Smooth muscle cell (in vitro differentiated cells): Measurements from ENCODE around the gene RTP5. TPM values are rescaled to one million over a fixed set of nuclear protein-coding genes. Genes with fewer than 3 reads are reported as not detected.

Source experiments
- DNase-seq: peaks from one replicate; lab custom pipeline; 2025; ENCODE audit not compliant: unreplicated experiment; lab: John Stamatoyannopoulos, UW
- H2AFZ ChIP-seq: fragments of 200-600 bp; sonication (generic); 2 replicates; pipeline ENCODE4 v1.6.0; 2016; ENCODE audit warnings: antibody characterized with exemption, low read depth, mild to moderate bottlenecking
- H3F3A ChIP-seq: fragments of 200-600 bp; sonication (generic); 2 replicates; pipeline ENCODE4 v1.6.0; 2017; ENCODE audit warnings: antibody characterized with exemption, low read depth
- H3K27ac ChIP-seq: fragments of 200-600 bp; sonication (generic); 2 replicates; pipeline ENCODE4 v1.5.1; 2016; ENCODE audit warnings: low read depth, mild to moderate bottlenecking
- H3K27me3 ChIP-seq: fragments of 200-600 bp; sonication (generic); 2 replicates; pipeline ENCODE4 v1.6.1; 2016; ENCODE audit warnings: low read depth, mild to moderate bottlenecking
- H3K36me3 ChIP-seq: fragments of 200-600 bp; sonication (generic); 2 replicates; pipeline ENCODE4 v1.5.1; 2016; ENCODE audit warnings: low read depth
- H3K4me1 ChIP-seq: fragments of 200-600 bp; sonication (generic); 2 replicates; pipeline ENCODE4 v1.5.1; 2016; ENCODE audit warnings: low read depth
- H3K4me2 ChIP-seq: fragments of 200-600 bp; sonication (generic); 2 replicates; pipeline ENCODE4 v1.6.0; 2016; ENCODE audit warnings: mild to moderate bottlenecking
- H3K4me3 ChIP-seq: fragments of 200-600 bp; sonication (generic); 2 replicates; pipeline ENCODE4 v1.5.1; 2016; ENCODE audit warnings: mild to moderate bottlenecking
- H3K79me2 ChIP-seq: fragments of 200-600 bp; sonication (generic); 2 replicates; pipeline ENCODE4 v1.6.0; 2016; ENCODE audit warnings: low read depth, mild to moderate bottlenecking
- H3K9ac ChIP-seq: fragments of 200-600 bp; sonication (generic); 2 replicates; pipeline ENCODE4 v1.6.0; 2016; ENCODE audit warnings: low read depth
- H3K9me3 ChIP-seq: fragments of 200-600 bp; sonication (generic); replicated peaks from 2 replicates; pipeline ENCODE4 v1.5.1; 2016; ENCODE audit warnings: low read depth
- H4K20me1 ChIP-seq: fragments of 200-600 bp; sonication (generic); 2 replicates; pipeline ENCODE4 v1.6.0; 2016; ENCODE audit warnings: low read depth
- WGBS: methylation state at CpG from one replicate; pipeline ENCODE4 v1.1.7; 2016; ENCODE audit warnings: low lambda C conversion rate; 5-methylcytosine and 5-hydroxymethylcytosine counted together
- polyA plus RNA-seq: library from polyadenylated mRNA; unstranded; fragments of >200 nt; fragmentation: Nextera tagmentation; extraction: Ambion mirVana; gene quantifications from 2 replicates; pipeline ENCODE4 v1.2.1, GENCODE V29; 2016
- total RNA-seq: library from RNA; depleted of rRNA; stranded (reverse); fragments of >200 nt; gene quantifications from 2 replicates; pipeline ENCODE4 v1.2.3, GENCODE V29; 2014
- TF ChIP-seq, protein P1 (sequence below): fragments of 200-600 bp; sonication (generic); IDR thresholded peaks from 2 replicates; pipeline ENCODE4 v1.5.1; 2017; ENCODE audit warnings: borderline replicate concordance, mild to moderate bottlenecking, antibody characterized with exemption; ENCODE audit not compliant: insufficient read depth, poor library complexity, severe bottlenecking

Gene RTP5
- total and polyA plus RNA-seq, 2 experiments from 2014 or later, result not detected

DNA sequence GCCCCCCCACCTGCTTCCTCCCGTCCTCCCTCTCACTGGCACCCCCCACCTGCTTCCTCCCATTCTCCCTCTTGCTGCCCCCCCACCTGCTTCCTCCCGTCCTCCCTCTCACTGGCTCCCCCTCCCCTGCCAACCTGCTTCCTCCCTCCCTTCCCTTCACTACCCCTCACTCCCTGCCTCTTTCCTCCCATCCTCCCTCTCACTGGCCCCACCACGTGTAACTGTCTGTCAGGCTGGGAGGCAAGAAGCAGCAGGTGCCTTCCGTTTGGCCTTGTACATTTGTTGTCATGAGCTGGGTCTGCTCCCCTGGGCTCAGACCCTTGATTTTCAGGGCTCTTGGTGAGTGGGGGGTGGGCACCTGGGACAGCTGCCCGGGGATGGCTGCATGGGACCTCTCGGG is 19.1 kb downstream of the RTP5 start:
- Histone ChIP-seq H4K20me1 (peaks cover 7% of the 10 kb centered on the region), H3K4me1 (no peaks in the 10 kb centered on the region), H3K79me2 (no peaks in the 10 kb centered on the region), H2AFZ (no peak overlapping the region), H3K4me2 (no peak overlapping the region), H3K9me3 (no peaks in the 10 kb centered on the region), H3K4me3 (no peak overlapping the region), H3K9ac (no peak overlapping the region), H3F3A (no peaks in the 10 kb centered on the region), H3K27ac (no peak overlapping the region), H3K36me3 (no peaks in the 10 kb centered on the region), H3K27me3 (no peaks in the 10 kb centered on the region)
- WGBS, result 67% methylated on average over 4 of the region's 6 CpGs
- TF ChIP-seq, protein P1, sequence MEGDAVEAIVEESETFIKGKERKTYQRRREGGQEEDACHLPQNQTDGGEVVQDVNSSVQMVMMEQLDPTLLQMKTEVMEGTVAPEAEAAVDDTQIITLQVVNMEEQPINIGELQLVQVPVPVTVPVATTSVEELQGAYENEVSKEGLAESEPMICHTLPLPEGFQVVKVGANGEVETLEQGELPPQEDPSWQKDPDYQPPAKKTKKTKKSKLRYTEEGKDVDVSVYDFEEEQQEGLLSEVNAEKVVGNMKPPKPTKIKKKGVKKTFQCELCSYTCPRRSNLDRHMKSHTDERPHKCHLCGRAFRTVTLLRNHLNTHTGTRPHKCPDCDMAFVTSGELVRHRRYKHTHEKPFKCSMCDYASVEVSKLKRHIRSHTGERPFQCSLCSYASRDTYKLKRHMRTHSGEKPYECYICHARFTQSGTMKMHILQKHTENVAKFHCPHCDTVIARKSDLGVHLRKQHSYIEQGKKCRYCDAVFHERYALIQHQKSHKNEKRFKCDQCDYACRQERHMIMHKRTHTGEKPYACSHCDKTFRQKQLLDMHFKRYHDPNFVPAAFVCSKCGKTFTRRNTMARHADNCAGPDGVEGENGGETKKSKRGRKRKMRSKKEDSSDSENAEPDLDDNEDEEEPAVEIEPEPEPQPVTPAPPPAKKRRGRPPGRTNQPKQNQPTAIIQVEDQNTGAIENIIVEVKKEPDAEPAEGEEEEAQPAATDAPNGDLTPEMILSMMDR, result no peak
- no peak for DNase-seq

DNA sequence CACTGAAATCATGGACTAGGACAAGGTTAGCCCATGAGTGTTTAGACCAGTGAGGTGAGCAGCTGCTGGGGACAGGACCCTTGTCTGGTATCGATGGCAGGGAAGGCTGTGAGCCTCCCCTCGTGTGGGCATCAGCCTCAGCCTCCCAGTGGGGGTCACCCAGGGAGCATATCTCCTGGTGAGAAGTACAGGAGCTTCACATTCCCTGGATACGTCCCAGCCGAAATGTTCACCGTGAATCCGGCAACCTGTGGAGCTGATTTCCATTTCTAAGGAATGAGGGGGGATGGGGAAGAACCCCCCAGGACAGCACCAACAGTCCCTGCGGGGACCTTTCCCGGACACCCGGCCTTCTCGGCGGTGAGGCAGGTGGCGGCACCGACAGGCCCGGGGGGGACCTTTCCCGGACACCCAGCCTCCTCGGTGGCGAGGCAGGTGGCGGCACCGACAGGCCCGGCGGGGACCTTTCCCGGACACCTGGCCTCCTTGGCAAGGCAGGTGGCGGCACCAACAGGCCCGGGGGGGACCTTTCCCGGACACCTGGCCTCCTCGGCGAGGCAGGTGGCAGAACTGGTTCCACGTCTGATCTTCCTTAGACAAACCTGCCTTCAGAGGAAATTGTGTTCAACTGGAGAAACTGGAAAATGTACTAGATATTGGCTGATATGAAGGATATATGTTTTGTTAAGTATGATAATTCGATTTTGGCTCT is 21.2 kb downstream of the RTP5 start:
- Histone ChIP-seq H3K36me3 (no peaks in the 10 kb centered on the region), H4K20me1 (peaks cover 12% of the 10 kb centered on the region), H3K4me2 (no peak overlapping the region), H3K9ac (no peak overlapping the region), H3K4me3 (no peak overlapping the region), H3K27ac (no peak overlapping the region), H3F3A (no peaks in the 10 kb centered on the region), H3K79me2 (no peaks in the 10 kb centered on the region), H3K9me3 (no peaks in the 10 kb centered on the region), H3K4me1 (no peaks in the 10 kb centered on the region), H2AFZ (no peak overlapping the region), H3K27me3 (no peaks in the 10 kb centered on the region)
- 88% methylated on average over 29 of the region's 29 CpGs for WGBS
- no peak for DNase-seq
- TF ChIP-seq, protein P1, result no peak

DNA sequence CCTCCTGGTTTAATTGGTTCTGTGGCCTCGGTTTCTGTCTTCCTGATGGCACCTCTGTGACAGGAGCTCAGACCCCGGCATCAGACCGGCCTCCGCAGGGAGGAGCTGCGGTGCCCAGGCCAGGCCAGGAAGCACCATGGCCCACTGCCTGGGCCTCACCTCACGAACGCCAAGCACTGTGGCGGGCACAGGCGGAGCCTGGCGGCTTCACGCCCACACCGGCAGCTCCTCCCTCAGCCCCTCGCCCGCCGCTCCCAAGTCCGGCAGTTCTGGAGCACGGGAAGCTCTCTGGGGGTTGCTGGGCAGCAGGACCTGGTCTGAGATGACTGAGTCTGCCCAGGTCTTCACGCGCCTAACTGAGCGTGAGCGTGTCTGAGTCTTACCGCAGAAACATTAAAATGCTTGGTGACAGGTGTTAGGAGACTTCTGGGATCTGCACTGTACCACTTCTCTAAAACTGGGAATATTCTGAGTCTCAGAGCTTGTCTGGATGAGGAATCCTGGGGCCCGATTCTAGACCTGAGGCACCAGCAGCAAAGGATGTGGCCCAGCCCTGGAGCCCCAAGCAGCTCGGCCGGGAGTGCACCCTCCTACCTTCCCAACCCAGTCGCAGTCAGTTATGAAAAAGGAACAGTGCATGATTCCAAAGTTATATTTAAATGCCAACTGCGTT is 21.9 kb downstream of the RTP5 start:
- H3K9me3 ChIP-seq, result no peaks in the 10 kb centered on the region
- TF ChIP-seq, protein P1, result no peak
- H3K4me3 ChIP-seq, result no peak overlapping the region
- no peak overlapping the region for H2AFZ ChIP-seq
- no peak for DNase-seq
- no peak overlapping the region for H3K9ac ChIP-seq
- H3F3A ChIP-seq, result no peaks in the 10 kb centered on the region
- H4K20me1 ChIP-seq, result peaks cover 12% of the 10 kb centered on the region
- 96% methylated on average over 27 of the region's 27 CpGs for WGBS
- H3K36me3 ChIP-seq, result no peaks in the 10 kb centered on the region
- no peaks in the 10 kb centered on the region for H3K79me2 ChIP-seq
- H3K27ac ChIP-seq, result no peak overlapping the region
- H3K4me2 ChIP-seq, result no peak overlapping the region
- H3K4me1 ChIP-seq, result no peaks in the 10 kb centered on the region
- H3K27me3 ChIP-seq, result no peaks in the 10 kb centered on the region

DNA sequence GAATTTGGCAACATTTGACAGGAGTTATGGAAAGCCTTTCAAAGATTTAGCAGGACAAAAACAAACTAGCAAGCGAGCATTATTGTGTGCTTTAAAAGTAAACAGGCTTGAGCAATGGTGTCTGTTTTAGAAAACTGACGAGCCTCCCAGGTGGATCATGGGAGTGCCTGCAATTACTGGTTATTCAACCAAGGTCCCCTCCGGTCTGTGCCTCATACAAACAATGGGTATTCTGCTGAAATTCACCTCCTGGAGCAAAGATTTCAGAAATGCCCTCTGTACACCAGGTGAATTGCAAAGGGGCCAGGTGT is 22.4 kb downstream of the RTP5 start:
- H2AFZ ChIP-seq, result no peak overlapping the region
- no peaks in the 10 kb centered on the region for H3F3A ChIP-seq
- H3K4me2 ChIP-seq, result peak overlapping the region; percentile 1
- no peak overlapping the region for H3K9ac ChIP-seq
- no peaks in the 10 kb centered on the region for H3K9me3 ChIP-seq
- H3K27ac ChIP-seq, result no peak overlapping the region
- H3K36me3 ChIP-seq, result no peaks in the 10 kb centered on the region
- H3K4me1 ChIP-seq, result no peaks in the 10 kb centered on the region
- H3K4me3 ChIP-seq, result no peak overlapping the region
- no peaks in the 10 kb centered on the region for H3K79me2 ChIP-seq
- H3K27me3 ChIP-seq, result no peaks in the 10 kb centered on the region
- peaks cover 12% of the 10 kb centered on the region for H4K20me1 ChIP-seq
- 90% methylated on average over 3 of the region's 3 CpGs for WGBS
- TF ChIP-seq, protein P1, result no peak
- no peak for DNase-seq
